ENCODE results near the gene KIDINS220.
"Not testable (repeated sequence)": the region's sequence is repeated elsewhere in the genome, so short reads cannot be mapped to it uniquely, and the experiment has no call there.

The KIDINS220 gene

GRCh38 chr2:8756716-8757115, 80.7 kb downstream of the KIDINS220 start:
- H3K9me3 Mint-ChIP-seq, result no peaks in the 10 kb centered on the region
- no peaks in the 10 kb centered on the region for H3K4me1 Mint-ChIP-seq
- H3K36me3 Mint-ChIP-seq, result peaks cover 11% of the 10 kb centered on the region
- ATAC-seq (no peak), DNase-seq (ENCODE audit: low spot score in 2 of 2) (no peak)
- H3K27ac Mint-ChIP-seq, result no peak overlapping the region
- H3K4me3 Mint-ChIP-seq, result no peak overlapping the region

- Mint-ChIP-seq H3K36me3 (peaks cover 13% of the 10 kb centered on the region), H3K4me3 (no peak overlapping the region), H3K27ac (no peak overlapping the region), H3K4me1 (no peaks in the 10 kb centered on the region), H3K9me3 (no peaks in the 10 kb centered on the region)
- DNase-seq (ENCODE audit: low spot score in 2 of 2) (no peak), ATAC-seq (no peak)
These were observed 81.2 kb downstream of the KIDINS220 start for GRCh38 chr2:8756230-8756629.

DNA sequence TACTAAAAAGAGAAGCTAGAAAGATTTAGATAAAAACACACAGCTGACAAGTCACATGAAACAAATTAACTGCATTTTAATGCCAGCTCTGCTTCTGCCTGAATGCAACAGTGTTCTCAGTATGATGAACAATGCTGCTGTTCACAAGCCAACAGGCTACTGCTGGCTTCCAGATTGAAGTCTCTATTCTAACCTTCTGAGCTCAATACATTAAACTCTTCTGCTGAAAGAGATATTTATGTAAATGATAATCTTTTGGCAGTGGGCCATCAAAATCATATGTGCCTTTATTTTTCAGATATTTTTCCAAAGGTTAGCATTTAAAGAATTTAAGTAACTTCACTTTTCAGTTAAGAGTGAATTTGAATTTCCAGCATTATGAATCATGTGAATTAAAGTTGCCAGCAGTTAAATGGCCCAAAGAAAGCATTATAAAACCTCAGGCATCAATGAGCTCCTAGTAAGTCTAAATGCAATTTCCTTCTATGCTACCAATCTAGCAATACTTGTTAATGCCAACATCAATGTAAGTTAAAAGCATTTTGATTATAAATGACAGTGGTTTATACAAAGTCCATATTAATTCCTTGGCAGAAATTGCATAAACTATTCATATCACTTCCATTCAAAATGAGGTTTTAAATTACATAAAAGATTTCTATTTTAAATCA, 83.2 kb downstream of the KIDINS220 start:
- Mint-ChIP-seq H3K4me3 (no peak overlapping the region), H3K27ac (no peak overlapping the region), H3K4me1 (no peaks in the 10 kb centered on the region), H3K9me3 (no peaks in the 10 kb centered on the region), H3K36me3 (peaks cover 17% of the 10 kb centered on the region)
- ATAC-seq (no peak), DNase-seq (ENCODE audit: low spot score in 2 of 2) (no peak)

- Mint-ChIP-seq H3K27ac (no peak overlapping the region), H3K36me3 (peaks cover 17% of the 10 kb centered on the region), H3K4me3 (no peak overlapping the region), H3K9me3 (no peaks in the 10 kb centered on the region), H3K4me1 (no peaks in the 10 kb centered on the region)
- no peak for DNase-seq (ENCODE audit: low spot score in 2 of 2)
- no peak for ATAC-seq
These were observed 83.8 kb downstream of the KIDINS220 start for GRCh38 chr2:8753609-8754008.

- ATAC-seq (no peak), DNase-seq (ENCODE audit: low spot score in 2 of 2) (no peak)
- no peaks in the 10 kb centered on the region for H3K4me1 Mint-ChIP-seq
- no peak overlapping the region for H3K4me3 Mint-ChIP-seq
- H3K27ac Mint-ChIP-seq, result no peak overlapping the region
- H3K36me3 Mint-ChIP-seq, result peaks cover 11% of the 10 kb centered on the region
- H3K9me3 Mint-ChIP-seq, result no peaks in the 10 kb centered on the region
These were observed 85.0 kb downstream of the KIDINS220 start for GRCh38 chr2:8752385-8752784.

DNA sequence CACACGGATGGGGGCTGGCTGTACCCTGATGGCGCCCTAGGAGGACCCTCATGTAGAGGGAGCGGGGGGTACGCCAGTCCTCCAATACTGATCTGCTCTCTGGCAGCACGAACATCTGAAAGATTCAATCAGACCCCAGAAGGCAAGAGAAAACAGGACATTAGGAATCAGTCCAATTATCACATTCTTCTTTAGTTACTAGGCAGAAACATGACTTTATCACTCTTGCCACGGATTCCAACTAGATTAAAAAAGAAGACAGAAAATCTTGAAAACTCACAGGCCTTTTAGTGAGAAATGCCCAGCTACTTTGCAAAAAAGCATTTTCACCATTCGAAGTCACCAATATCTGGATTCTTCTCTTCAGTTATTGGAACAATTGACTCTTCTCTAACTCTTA, 87.2 kb downstream of the KIDINS220 start:
- DNase-seq (ENCODE audit: low spot score in 2 of 2) (no peak), ATAC-seq (no peak)
- no peak overlapping the region for H3K27ac Mint-ChIP-seq
- H3K36me3 Mint-ChIP-seq, result peaks cover 20% of the 10 kb centered on the region
- H3K4me1 Mint-ChIP-seq, result no peaks in the 10 kb centered on the region
- H3K4me3 Mint-ChIP-seq, result no peak overlapping the region
- no peaks in the 10 kb centered on the region for H3K9me3 Mint-ChIP-seq

GRCh38 chr2:8743261-8743660, 94.2 kb downstream of the KIDINS220 start:
- no peak for ATAC-seq
- Mint-ChIP-seq H3K4me3 (no peak overlapping the region), H3K4me1 (no peaks in the 10 kb centered on the region), H3K9me3 (no peaks in the 10 kb centered on the region), H3K27ac (no peak overlapping the region), H3K36me3 (peaks cover 13% of the 10 kb centered on the region)
- no peak for DNase-seq (ENCODE audit: low spot score in 2 of 2)

DNA sequence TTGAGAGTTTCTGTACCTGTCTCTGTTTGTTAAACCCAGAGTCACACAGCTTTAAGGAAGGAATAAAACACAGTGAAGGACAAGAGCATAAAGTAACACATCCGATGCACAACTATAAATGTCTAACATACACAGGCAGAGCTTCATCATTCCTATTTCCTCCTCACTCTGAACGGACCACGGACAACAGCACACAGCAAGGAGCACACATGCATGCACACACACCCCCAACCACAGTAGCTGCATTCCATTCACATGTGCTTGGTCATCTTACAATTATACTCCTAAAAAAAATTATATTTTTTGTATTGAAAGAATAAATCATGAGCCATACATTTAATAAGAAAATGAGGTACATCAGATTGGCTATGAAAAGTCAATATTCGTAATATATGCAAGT, 97.3 kb downstream of the KIDINS220 start:
- H3K27ac Mint-ChIP-seq, result no peak overlapping the region
- H3K9me3 Mint-ChIP-seq, result no peaks in the 10 kb centered on the region
- peaks cover 17% of the 10 kb centered on the region for H3K36me3 Mint-ChIP-seq

GRCh38 chr2:8737571-8738175, 99.7 kb downstream of the KIDINS220 start:
- H3K4me3 Mint-ChIP-seq, result no peak overlapping the region
- H3K4me1 Mint-ChIP-seq, result no peaks in the 10 kb centered on the region
- H3K9me3 Mint-ChIP-seq, result no peaks in the 10 kb centered on the region
- H3K36me3 Mint-ChIP-seq, result peaks cover 42% of the 10 kb centered on the region
- ATAC-seq, result no peak
- H3K27ac Mint-ChIP-seq, result no peak overlapping the region
- DNase-seq (ENCODE audit: low spot score in 2 of 2), result no peak

More for the DNA sequence above, 97.3 kb downstream of the KIDINS220 start:
- ATAC-seq (no peak), DNase-seq (ENCODE audit: low spot score in 2 of 2) (no peak)
- Mint-ChIP-seq H3K4me3 (no peak overlapping the region), H3K4me1 (no peaks in the 10 kb centered on the region)

- H3K4me3 Mint-ChIP-seq, result no peak overlapping the region
- peak overlapping the region; percentile 58 for H3K27ac Mint-ChIP-seq
- DNase-seq (ENCODE audit: low spot score in 2 of 2) (no peak), ATAC-seq (no peak)
- H3K36me3 Mint-ChIP-seq, result peaks cover 78% of the 10 kb centered on the region
- peaks cover 7% of the 10 kb centered on the region for H3K4me1 Mint-ChIP-seq
- H3K9me3 Mint-ChIP-seq, result no peaks in the 10 kb centered on the region
These were observed 104.8 kb downstream of the KIDINS220 start for GRCh38 chr2:8732601-8733000.

GRCh38 chr2:8729939-8730338, 107.5 kb downstream of the KIDINS220 start:
- no peaks in the 10 kb centered on the region for H3K9me3 Mint-ChIP-seq
- ATAC-seq (no peak), DNase-seq (ENCODE audit: low spot score in 2 of 2) (no peak)
- H3K4me3 Mint-ChIP-seq, result no peak overlapping the region
- peaks cover 7% of the 10 kb centered on the region for H3K4me1 Mint-ChIP-seq
- H3K27ac Mint-ChIP-seq, result no peak overlapping the region
- peaks cover 63% of the 10 kb centered on the region for H3K36me3 Mint-ChIP-seq

GRCh38 chr2:8729101-8729500, 108.3 kb downstream of the KIDINS220 start:
- H3K4me1 Mint-ChIP-seq; H3K27ac Mint-ChIP-seq; H3K9me3 Mint-ChIP-seq; H3K4me3 Mint-ChIP-seq; DNase-seq (ENCODE audit: low spot score in 2 of 2); ATAC-seq: not testable (repeated sequence)
- peaks cover 55% of the 10 kb centered on the region for H3K36me3 Mint-ChIP-seq

DNA sequence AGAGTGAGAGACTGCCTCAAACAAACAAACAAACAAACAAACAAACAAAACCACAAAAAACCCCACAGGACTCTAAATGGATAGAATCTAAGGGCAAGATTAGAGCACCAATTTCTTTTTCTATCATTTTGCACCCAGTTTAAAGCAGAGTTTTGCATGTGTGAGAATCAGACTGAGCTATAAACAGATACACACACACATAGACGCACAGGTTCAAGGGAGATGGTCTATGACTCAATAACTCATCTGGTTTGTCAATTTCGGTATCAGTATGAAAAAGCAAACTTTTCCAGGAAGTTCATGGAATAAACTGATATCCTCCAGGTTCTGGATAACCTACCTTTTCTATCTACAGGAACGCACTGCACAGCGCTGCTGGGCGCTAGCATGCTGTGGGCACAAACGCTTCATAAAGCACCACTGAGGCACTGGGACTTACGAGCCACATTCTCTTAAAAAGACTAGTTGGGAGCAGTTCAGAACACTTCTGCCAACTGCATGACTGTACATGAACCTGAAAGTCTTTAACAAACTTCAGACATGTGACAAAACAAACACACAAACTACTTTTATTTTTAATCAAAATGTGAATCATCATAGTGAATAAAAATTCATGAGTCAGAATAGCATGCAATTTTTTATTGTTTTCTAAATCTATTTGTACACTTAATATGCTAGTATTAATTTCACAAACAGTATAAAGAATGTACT, 109.0 kb downstream of the KIDINS220 start:
- ATAC-seq, result peak; percentile 52
- no peaks in the 10 kb centered on the region for H3K9me3 Mint-ChIP-seq
- no peak overlapping the region for H3K4me3 Mint-ChIP-seq
- peak overlapping the region; percentile 4 for H3K27ac Mint-ChIP-seq
- peaks cover 7% of the 10 kb centered on the region for H3K4me1 Mint-ChIP-seq
- H3K36me3 Mint-ChIP-seq, result peaks cover 48% of the 10 kb centered on the region
- DNase-seq (ENCODE audit: low spot score in 2 of 2), result no peak

GRCh38 chr2:8725838-8726237, 111.6 kb downstream of the KIDINS220 start:
- Mint-ChIP-seq H3K27ac (no peak overlapping the region), H3K4me3 (no peak overlapping the region), H3K9me3 (no peaks in the 10 kb centered on the region), H3K4me1 (peaks cover 7% of the 10 kb centered on the region), H3K36me3 (peaks cover 25% of the 10 kb centered on the region)
- DNase-seq (ENCODE audit: low spot score in 2 of 2) (no peak), ATAC-seq (no peak)

DNA sequence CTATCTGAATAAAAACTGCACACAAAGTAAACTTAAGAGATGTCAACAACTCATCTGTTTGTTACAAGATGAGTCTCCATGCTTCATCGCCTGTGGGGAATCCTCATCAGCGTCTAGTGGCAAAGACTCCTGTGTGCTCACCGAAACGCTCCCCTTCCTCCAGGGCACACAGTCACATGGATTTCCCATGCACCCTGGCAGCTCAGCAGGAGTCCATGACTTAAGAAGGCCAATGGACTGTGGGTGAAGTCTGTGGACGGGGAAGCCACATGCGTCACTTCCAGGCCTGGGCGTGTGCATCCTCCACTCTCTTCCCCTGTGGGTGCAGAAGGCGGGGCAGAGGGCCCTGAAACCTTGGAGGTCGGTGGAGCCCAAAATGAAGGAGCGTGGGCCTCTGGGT, 114.4 kb downstream of the KIDINS220 start:
- H3K36me3 Mint-ChIP-seq, result peaks cover 2% of the 10 kb centered on the region
- H3K9me3 Mint-ChIP-seq, result no peaks in the 10 kb centered on the region
- peaks cover under 1% of the 10 kb centered on the region for H3K4me1 Mint-ChIP-seq
- no peak overlapping the region for H3K27ac Mint-ChIP-seq
- ATAC-seq (no peak), DNase-seq (ENCODE audit: low spot score in 2 of 2) (no peak)
- H3K4me3 Mint-ChIP-seq, result no peak overlapping the region

GRCh38 chr2:8721410-8721809, 116.0 kb downstream of the KIDINS220 start:
- no peak for ATAC-seq
- no peak overlapping the region for H3K4me3 Mint-ChIP-seq
- no peaks in the 10 kb centered on the region for H3K36me3 Mint-ChIP-seq
- H3K27ac Mint-ChIP-seq, result no peak overlapping the region
- no peaks in the 10 kb centered on the region for H3K9me3 Mint-ChIP-seq
- no peak for DNase-seq (ENCODE audit: low spot score in 2 of 2)
- H3K4me1 Mint-ChIP-seq, result no peaks in the 10 kb centered on the region

Data from stimulated activated effector memory CD8-positive, alpha-beta T cell treated with anti-CD3 and anti-CD28 coated beads, Interleukin-12 subunit alpha, Interleukin-12 subunit beta, amount 100 ng/mL, for 72 hours (primary cell).